Myocyte (in vitro differentiated cells): Measurements from ENCODE around the gene LCE2D. TPM values are rescaled to one million over a fixed set of nuclear protein-coding genes. Genes with fewer than 3 reads are reported as not detected.

ENCODE experiments used
- DNase-seq: peaks from one replicate; pipeline ENCODE4 v3.0.0-alpha.2; 2012; ENCODE audit warnings: low read depth
- total RNA-seq: library from RNA; depleted of rRNA; stranded (reverse); fragments of >200 nt; gene quantifications from 2 replicates; pipeline ENCODE4 v1.2.3, GENCODE V29; 2014

Gene LCE2D
- total RNA-seq, 1 donor from 2014 or later: not detected

DNA sequence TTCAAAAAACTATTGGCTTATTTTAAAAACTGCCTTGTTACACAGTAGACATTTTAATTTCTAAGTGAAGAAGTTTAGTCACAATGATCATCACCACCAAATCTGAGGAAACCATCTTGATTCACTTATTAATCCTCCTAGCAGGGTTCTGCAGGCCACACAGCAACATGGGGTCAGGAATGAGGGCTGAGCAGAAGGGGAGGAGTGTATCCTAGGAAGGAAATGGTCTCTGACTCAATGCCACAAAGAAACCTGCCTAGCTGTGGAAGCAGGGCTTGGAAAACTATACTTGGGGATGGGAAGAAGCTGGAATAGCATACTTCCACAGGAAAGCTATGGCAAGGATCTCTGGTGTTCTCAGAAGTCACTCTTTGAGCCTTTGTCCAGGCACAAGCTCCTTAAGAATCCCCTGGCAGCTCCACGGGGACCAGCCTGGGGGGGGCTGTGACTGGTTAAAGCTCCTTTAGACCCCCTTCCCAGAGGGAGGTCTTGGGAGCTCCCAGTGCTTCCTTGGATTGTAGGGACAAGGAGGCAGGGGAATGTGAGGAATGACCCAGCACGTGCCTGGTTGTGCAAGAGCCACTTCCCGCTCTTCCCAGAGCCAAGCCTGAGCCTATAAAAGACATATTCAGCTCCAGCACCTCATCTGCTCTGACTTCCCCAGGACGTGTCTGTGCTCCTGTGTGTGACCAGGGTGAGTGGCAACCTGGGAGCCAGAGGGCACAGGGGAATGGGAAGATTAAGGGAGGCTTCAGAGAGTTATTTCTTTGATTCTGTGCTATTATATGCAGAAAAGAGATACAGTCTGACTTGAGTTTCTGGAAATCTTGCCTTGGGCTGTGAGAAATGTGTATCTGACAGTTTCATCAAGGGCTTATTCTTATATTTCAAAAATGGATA is 34.8 kb downstream of the LCE2D start, which contains the start of gene LCE2A:
Gene LCE2A (plus strand): TSS at position 645 of the 900 bp plus-strand sequence. CDS start 557 bp downstream, outside the sequence.
- no peak for DNase-seq

DNA sequence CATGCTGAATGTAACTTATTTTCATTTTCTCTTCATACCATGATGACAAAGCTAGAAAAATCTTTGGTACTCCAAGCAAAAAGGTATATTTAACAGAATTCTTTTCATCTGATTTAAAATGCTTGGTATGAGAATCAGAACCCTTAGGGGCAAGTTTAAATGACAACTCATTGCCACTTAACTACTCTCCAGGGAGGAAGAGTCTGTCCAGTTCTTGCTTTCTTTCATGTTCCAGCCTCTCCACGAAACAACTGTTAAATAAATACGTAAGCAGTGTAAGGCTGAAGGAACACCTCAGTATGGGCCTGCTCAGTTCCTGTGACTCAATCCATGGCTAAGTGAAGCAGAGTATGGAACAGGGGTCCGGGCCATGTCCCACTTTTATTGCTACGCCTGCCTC is 36.6 kb downstream of the LCE2D start:
- no peak for DNase-seq

DNA sequence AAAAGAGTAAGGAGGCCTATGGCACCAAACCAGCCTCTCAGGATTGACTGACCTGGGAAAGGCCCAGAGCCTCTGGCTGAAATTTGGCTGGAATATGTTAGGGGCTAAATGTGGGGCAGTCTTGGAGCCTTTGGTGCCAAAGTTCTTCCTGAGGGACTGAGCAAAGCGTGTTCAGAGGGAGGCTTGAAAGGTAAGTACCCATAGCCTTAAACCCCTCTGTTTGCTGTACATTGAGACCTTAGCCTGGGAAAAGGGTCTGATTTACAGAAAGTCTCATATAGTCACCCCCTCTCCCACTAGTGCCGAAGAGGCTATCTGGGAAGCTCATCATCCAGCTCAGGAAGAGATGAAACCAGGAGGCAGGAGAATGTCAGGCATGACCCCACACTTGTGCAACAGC is 44.7 kb downstream of the LCE2D start, which contains the start of gene LCE4A:
Gene LCE4A (plus strand): TSS at position 301 of the 400 bp plus-strand sequence. CDS start 916 bp downstream, outside the sequence.
- DNase-seq: no peak

Other genes with a start within 250 kb of the LCE2D start
- not detected in 2 replicates for gene CRNN, start 249.1 kb upstream of the LCE2D start, total RNA-seq
- gene LCE5A, start 152.6 kb upstream of the LCE2D start, total RNA-seq: not detected in 2 replicates
- not detected in 2 replicates for gene CRCT1, start 148.9 kb upstream of the LCE2D start, total RNA-seq
- not detected in 2 replicates for gene LCE3E, start 96.6 kb upstream of the LCE2D start, total RNA-seq
- not detected in 2 replicates for gene LCE3D, start 82.9 kb upstream of the LCE2D start, total RNA-seq
- not detected in 2 replicates for gene LCE3C, start 63.1 kb upstream of the LCE2D start, total RNA-seq
- gene LCE3B, start 49.6 kb upstream of the LCE2D start, total RNA-seq: not detected in 2 replicates
- gene LCE3A, start 40.3 kb upstream of the LCE2D start, total RNA-seq: not detected in 2 replicates
- not detected in 2 replicates for gene LCE2C, start 11.9 kb downstream of the LCE2D start, total RNA-seq
- not detected in 2 replicates for gene LCE2B, start 22.7 kb downstream of the LCE2D start, total RNA-seq
- not detected in 2 replicates for gene LCE2A, start 35.0 kb downstream of the LCE2D start, total RNA-seq
- gene LCE4A, start 44.8 kb downstream of the LCE2D start, total RNA-seq: not detected in 2 replicates
- not detected in 2 replicates for gene KPRP, start 94.6 kb downstream of the LCE2D start, total RNA-seq
- not detected in 2 replicates for gene LCE1F, start 111.8 kb downstream of the LCE2D start, total RNA-seq
- not detected in 2 replicates for gene LCE1E, start 122.9 kb downstream of the LCE2D start, total RNA-seq
- not detected in 2 replicates for gene LCE1D, start 133.3 kb downstream of the LCE2D start, total RNA-seq
- not detected in 2 replicates for gene LCE1C, start 143.3 kb downstream of the LCE2D start, total RNA-seq
- gene LCE1B, start 148.6 kb downstream of the LCE2D start, total RNA-seq: not detected in 2 replicates
- gene LCE1A, start 164.1 kb downstream of the LCE2D start, total RNA-seq: not detected in 2 replicates
- gene LCE6A, start 179.5 kb downstream of the LCE2D start, total RNA-seq: not detected in 2 replicates
- not detected in 2 replicates for gene LCE7A, start 196.6 kb downstream of the LCE2D start, total RNA-seq
- not detected in 2 replicates for gene SMCP, start 214.9 kb downstream of the LCE2D start, total RNA-seq
- gene IVL, start 245.2 kb downstream of the LCE2D start, total RNA-seq: not detected in 2 replicates